Ovary (tissue), 9 donors: ENCODE results near the gene ZNF124. TPM values are rescaled to one million over a fixed set of nuclear protein-coding genes. Genes with fewer than 3 reads are reported as not detected.
"Not testable (repeated sequence)": the region's sequence is repeated elsewhere in the genome, so short reads cannot be mapped to it uniquely, and the experiment has no call there.

Experiments
- DNase-seq, 5 donors: peaks; one replicate each; pipeline ENCODE4 v3.0.0-alpha.2; 2019 to 2020
- H3K27ac ChIP-seq, 2 donors: fragments of 200-600 bp; one replicate each; pipeline versions ENCODE4 v1.5.1 to v1.8.0; 2019 to 2022
- H3K27me3 ChIP-seq: fragments of 200-600 bp; one replicate; pipeline ENCODE4 v1.8.0; 2022
- H3K36me3 ChIP-seq: fragments of 200-600 bp; sonication (generic); one replicate; pipeline ENCODE4 v1.5.1; 2019
- H3K4me1 ChIP-seq: one replicate; pipeline ENCODE4 v1.8.1; 2013; ENCODE audit warnings: mild to moderate bottlenecking, moderate library complexity; ENCODE audit not compliant: insufficient read depth
- H3K4me3 ChIP-seq: fragments of 200-600 bp; sonication (generic); one replicate; pipeline ENCODE4 v1.5.1; 2017
- H3K9me3 ChIP-seq, 2 donors: fragments of 200-600 bp in 1 of 2; sonication (generic) in 1 of 2; one replicate each; pipeline versions ENCODE4 v1.5.1 to v1.8.1; 2013 to 2019; ENCODE audit warnings: mild to moderate bottlenecking in 1 of 2, moderate library complexity in 1 of 2
- EP300 ChIP-seq: sonication (generic); formaldehyde crosslinking; IDR thresholded peaks from one replicate; pipeline ENCODE4 v1.6.1; 2017; ENCODE audit warnings: antibody characterized with exemption
- POLR2A ChIP-seq: fragments of 450-650 bp; IDR thresholded peaks from one replicate; pipeline ENCODE4 v1.6.1; 2017; ENCODE audit warnings: antibody characterized with exemption, mild to moderate bottlenecking, moderate library complexity
- WGBS, 3 donors: extraction: QIAGEN DNeasy Blood & Tissue Kit in 1 of 3; methylation state at CpG; one replicate each; pipeline versions ENCODE4 v1.1.5 to v1.1.7; 2013 to 2017; 5-methylcytosine and 5-hydroxymethylcytosine counted together
- intact Hi-C, 4 donors: fragments of 100-400 bp; cut with DNase I; formaldehyde crosslinking; loops; one replicate each; pipeline versions ENCODE4 v1.11.0 to v1.15.1; 2022 to 2023
- polyA plus RNA-seq, 2 donors: library from polyadenylated mRNA; stranded (reverse); fragments of 200-250 nt in 1 of 2; fragments of 350-450 nt in 1 of 2; fragmentation: Illumina TruSeq in 1 of 2; extraction: RNeasy Lipid Tissue Mini Kit (QIAGEN cat#74804) in 1 of 2; gene quantifications; one replicate each; pipeline ENCODE4 v1.2.3, GENCODE V29; 2013 to 2014
- total RNA-seq, 7 donors: library from RNA; depleted of rRNA in 2 of 7; stranded (reverse); fragments of >200 nt in 2 of 7; fragmentation: NEBNext Ultra II Directional in 3 of 7; extraction: Animal tissue kit (Norgen Biotek cat#: 25700) in 3 of 7; gene quantifications; one replicate each; pipeline versions ENCODE4 v1.1.0 to v1.2.4, GENCODE V29; 2016 to 2023
- TF ChIP-seq, protein P1 (sequence below), 3 donors: fragments of 450-650 bp in 2 of 3; fragments of 200-600 bp in 1 of 3; IDR thresholded peaks; one replicate each; pipeline versions ENCODE4 v1.5.1 to v1.8.0; 2016 to 2022; ENCODE audit warnings: antibody characterized with exemption in 3 of 3, mild to moderate bottlenecking in 1 of 3
- donor health status: DM: no; HTN: no; CAD: no; lungs with moderate emphysema.
- donor health status: DM: no; HTN: no; CAD: no.
- donor health status: Bipolar disorder and iron deficiency.
- donor health status: DM: yes; HTN: yes; CAD: no.
- donor health status: DM: no; HTN: no; CAD: no.
- donor health status: DM: yes; HTN: yes; CAD: no.

The ZNF124 gene
- total and polyA plus RNA-seq, 9 donors = 3.4 to 94.6 (median 41.9) TPM

- H3K27ac ChIP-seq = no peak overlapping the region
- no peaks in the 10 kb centered on the region for H3K27me3 ChIP-seq
- H3K4me1 ChIP-seq = peaks cover 1% of the 10 kb centered on the region
- no peaks in the 10 kb centered on the region for H3K36me3 ChIP-seq
- H3K9me3 ChIP-seq = no peaks in the 10 kb centered on the region
- 67 to 74% (median 72%) methylated on average over 2 of the region's 2 CpGs for WGBS, 3 donors
- TF ChIP-seq POLR2A (no peak), EP300 (no peak)
- TF ChIP-seq, protein P1, sequence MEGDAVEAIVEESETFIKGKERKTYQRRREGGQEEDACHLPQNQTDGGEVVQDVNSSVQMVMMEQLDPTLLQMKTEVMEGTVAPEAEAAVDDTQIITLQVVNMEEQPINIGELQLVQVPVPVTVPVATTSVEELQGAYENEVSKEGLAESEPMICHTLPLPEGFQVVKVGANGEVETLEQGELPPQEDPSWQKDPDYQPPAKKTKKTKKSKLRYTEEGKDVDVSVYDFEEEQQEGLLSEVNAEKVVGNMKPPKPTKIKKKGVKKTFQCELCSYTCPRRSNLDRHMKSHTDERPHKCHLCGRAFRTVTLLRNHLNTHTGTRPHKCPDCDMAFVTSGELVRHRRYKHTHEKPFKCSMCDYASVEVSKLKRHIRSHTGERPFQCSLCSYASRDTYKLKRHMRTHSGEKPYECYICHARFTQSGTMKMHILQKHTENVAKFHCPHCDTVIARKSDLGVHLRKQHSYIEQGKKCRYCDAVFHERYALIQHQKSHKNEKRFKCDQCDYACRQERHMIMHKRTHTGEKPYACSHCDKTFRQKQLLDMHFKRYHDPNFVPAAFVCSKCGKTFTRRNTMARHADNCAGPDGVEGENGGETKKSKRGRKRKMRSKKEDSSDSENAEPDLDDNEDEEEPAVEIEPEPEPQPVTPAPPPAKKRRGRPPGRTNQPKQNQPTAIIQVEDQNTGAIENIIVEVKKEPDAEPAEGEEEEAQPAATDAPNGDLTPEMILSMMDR (IDR thresholded peaks at IDR 0.05) = no peak
- no peak overlapping the region for H3K4me3 ChIP-seq
- intact Hi-C loops = no loop called here
- DNase-seq = no peak
These were observed 1.6 kb upstream of the ZNF124 start for GRCh38 chr1:247173431-247173830.

- 87 to 93% (median 91%) methylated on average over 4 of the region's 4 CpGs for WGBS, 3 donors
- intact Hi-C loops = no loop called here
These were observed 1.2 kb upstream of the ZNF124 start for GRCh38 chr1:247172996-247173395.

DNA sequence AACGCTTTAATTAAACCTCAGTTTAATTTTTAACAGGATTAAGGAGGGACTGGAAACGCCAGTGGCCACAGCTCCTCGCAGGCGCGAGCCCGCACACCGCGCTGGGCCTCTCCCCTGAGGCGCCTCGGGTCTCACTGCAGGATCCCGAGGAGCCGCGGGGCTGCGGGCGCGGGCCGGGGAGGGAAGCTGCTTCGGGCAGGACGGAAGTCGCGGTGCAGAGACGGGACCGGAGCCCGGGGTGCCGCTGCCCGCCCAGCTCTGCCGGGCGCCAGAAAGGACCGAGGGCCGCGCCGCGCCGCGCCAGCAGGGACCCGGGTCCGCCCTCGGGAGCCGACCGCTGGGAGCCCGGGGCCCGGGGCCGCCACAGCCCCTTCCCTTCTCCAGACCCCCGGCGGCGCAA lies 377 bp downstream of the ZNF124 start:
- no CpG with 5 or more reads among the region's 46 CpGs for WGBS, 3 donors
- intact Hi-C loops, H3K4me3 ChIP-seq, DNase-seq, H3K36me3 ChIP-seq, H3K9me3 ChIP-seq, H3K27ac ChIP-seq, H3K27me3 ChIP-seq, H3K4me1 ChIP-seq: not testable (repeated sequence)

More at GRCh38 chr1:247172996-247173395, 1.2 kb upstream of the ZNF124 start:
- H3K27me3 ChIP-seq = no peaks in the 10 kb centered on the region
- no peaks in the 10 kb centered on the region for H3K9me3 ChIP-seq
- DNase-seq = no peak
- H3K4me3 ChIP-seq = no peak overlapping the region
- TF ChIP-seq, protein P1 (IDR thresholded peaks at IDR 0.05) = no peak
- TF ChIP-seq POLR2A = no peak
- no peak for TF ChIP-seq EP300
- H3K36me3 ChIP-seq = no peaks in the 10 kb centered on the region
- H3K27ac ChIP-seq = no peak overlapping the region
- H3K4me1 ChIP-seq = peaks cover 1% of the 10 kb centered on the region

GRCh38 chr1:247165674-247166073 lies 6.1 kb downstream of the ZNF124 start:
- Histone ChIP-seq H3K27me3 (no peaks in the 10 kb centered on the region), H3K4me1 (peaks cover 1% of the 10 kb centered on the region), H3K9me3 (no peaks in the 10 kb centered on the region), H3K36me3 (no peaks in the 10 kb centered on the region), H3K4me3 (no peak overlapping the region), H3K27ac (no peak overlapping the region)
- TF ChIP-seq POLR2A (no peak), EP300 (no peak)
- TF ChIP-seq, protein P1 (IDR thresholded peaks at IDR 0.05) = no peak
- intact Hi-C loops = loop anchor here in 1 of 4 donors (5.0 kb wide), 1 partner anchor 38 kb away; no protein-coding TSS in a partner anchor
- DNase-seq = no peak
- WGBS, 3 donors = 93 to 98% (median 97%) methylated on average over 4 of the region's 4 CpGs

GRCh38 chr1:247164694-247165093 lies 7.1 kb downstream of the ZNF124 start:
- intact Hi-C loops = loop anchor here in 1 of 4 donors (5.0 kb wide), 1 partner anchor 37 kb away; no protein-coding TSS in a partner anchor
- no peak overlapping the region for H3K27ac ChIP-seq
- H3K36me3 ChIP-seq = no peaks in the 10 kb centered on the region
- no peaks in the 10 kb centered on the region for H3K27me3 ChIP-seq
- TF ChIP-seq POLR2A = no peak
- TF ChIP-seq, protein P1 (IDR thresholded peaks at IDR 0.05) = no peak
- TF ChIP-seq EP300 = no peak
- H3K4me1 ChIP-seq = peaks cover 1% of the 10 kb centered on the region
- DNase-seq = no peak
- no peaks in the 10 kb centered on the region for H3K9me3 ChIP-seq
- 94 to 98% (median 96%) methylated on average over 6 of the region's 6 CpGs for WGBS, 3 donors
- no peak overlapping the region for H3K4me3 ChIP-seq
